DMS 273 treated with DMSO at 0.1 percent for 48 hours (cell line): ENCODE results near the gene NRP2.

Source experiments
- DNase-seq: peaks from one replicate; lab custom pipeline; 2025; lab: John Stamatoyannopoulos, UW

Gene NRP2

GRCh38 chr2:205687641-205687956, 5.3 kb downstream of the NRP2 start:
- DNase-seq, result no peak

GRCh38 chr2:205688417-205689200, 6.3 kb downstream of the NRP2 start:
- no peak for DNase-seq

GRCh38 chr2:205689820-205690219, 7.5 kb downstream of the NRP2 start:
- DNase-seq, result no peak

- DNase-seq, result no peak
Observed at GRCh38 chr2:205692104-205692503, 9.8 kb downstream of the NRP2 start.

GRCh38 chr2:205694256-205694655, 12.0 kb downstream of the NRP2 start:
- no peak for DNase-seq

GRCh38 chr2:205695460-205695991, 13.2 kb downstream of the NRP2 start:
- DNase-seq, result no peak

- DNase-seq, result no peak
Observed at GRCh38 chr2:205696331-205696926, 14.1 kb downstream of the NRP2 start.

- DNase-seq, result no peak
Observed at GRCh38 chr2:205696927-205697441, 14.7 kb downstream of the NRP2 start.

GRCh38 chr2:205698286-205699268, 16.3 kb downstream of the NRP2 start:
- DNase-seq, result no peak

- DNase-seq, result no peak
Observed at GRCh38 chr2:205699515-205700289, 17.4 kb downstream of the NRP2 start.

GRCh38 chr2:205700331-205701132, 18.2 kb downstream of the NRP2 start:
- DNase-seq, result no peak

GRCh38 chr2:205701509-205701908, 19.2 kb downstream of the NRP2 start:
- no peak for DNase-seq

GRCh38 chr2:205702576-205702975, 20.3 kb downstream of the NRP2 start:
- DNase-seq, result no peak

GRCh38 chr2:205703471-205704126, 21.3 kb downstream of the NRP2 start:
- no peak for DNase-seq

GRCh38 chr2:205704127-205704741, 21.9 kb downstream of the NRP2 start:
- no peak for DNase-seq

- no peak for DNase-seq
Observed at GRCh38 chr2:205705511-205706349, 23.4 kb downstream of the NRP2 start.

- no peak for DNase-seq
Observed at GRCh38 chr2:205706769-205707381, 24.6 kb downstream of the NRP2 start.

GRCh38 chr2:205708231-205708631, 25.9 kb downstream of the NRP2 start:
- DNase-seq, result no peak
